Stimulated activated naive B cell treated with anti-CD40 and anti-IgM and Interleukin-4, amounts not matched to agents 10 μg/mL and 1 μg/mL and 100 μg/mL, for 72 hours (primary cell): ENCODE results near the gene EPAS1.

ENCODE experiments used
- ATAC-seq, 2 donors: fragments of 150-1000 bp; cut with Tn5 transposase; replicated peaks; 2 replicates each; pipeline ENCODE4 v1.10.0; 2021; ENCODE audit warnings: moderate library complexity in 1 of 2
- DNase-seq: peaks from one replicate; pipeline ENCODE4 v3.0.0; 2021
- H3K27ac Mint-ChIP-seq: one replicate; pipeline ENCODE4 v1.8.0; 2022; ENCODE audit warnings: mild to moderate bottlenecking, mixed read lengths
- H3K27me3 Mint-ChIP-seq, 2 donors: one replicate each; pipeline ENCODE4 v1.8.0; 2022; ENCODE audit warnings: mixed read lengths in 2 of 2
- H3K36me3 Mint-ChIP-seq, 2 donors: one replicate each; pipeline ENCODE4 v1.8.0; 2022; ENCODE audit warnings: mixed read lengths in 2 of 2, mild to moderate bottlenecking in 1 of 2
- H3K4me1 Mint-ChIP-seq, 2 donors: one replicate each; pipeline ENCODE4 v1.8.0; 2022; ENCODE audit warnings: mixed read lengths in 2 of 2, mild to moderate bottlenecking in 1 of 2
- H3K4me3 Mint-ChIP-seq, 2 donors: one replicate each; pipeline ENCODE4 v1.8.0; 2022; ENCODE audit warnings: mild to moderate bottlenecking in 2 of 2, mixed read lengths in 2 of 2, moderate library complexity in 1 of 2
- H3K9me3 Mint-ChIP-seq, 2 donors: one replicate each; pipeline ENCODE4 v1.8.0; 2022; ENCODE audit warnings: mixed read lengths in 2 of 2, mild to moderate bottlenecking in 1 of 2

The EPAS1 gene

GRCh38 chr2:46400016-46400415, 102.8 kb downstream of the EPAS1 start:
- Mint-ChIP-seq H3K27me3 (peaks cover 4 to 5% of the 10 kb centered on the region in 2 donors), H3K9me3 (no peaks in the 10 kb centered on the region), H3K27ac (no peak overlapping the region), H3K4me1 (peaks cover 0 to 3% of the 10 kb centered on the region in 2 donors), H3K36me3 (no peaks in the 10 kb centered on the region), H3K4me3 (no peak overlapping the region)
- ATAC-seq (no peak), DNase-seq (no peak)

- ATAC-seq (no peak), DNase-seq (no peak)
- no peaks in the 10 kb centered on the region for H3K4me1 Mint-ChIP-seq
- H3K27ac Mint-ChIP-seq = no peak overlapping the region
- H3K4me3 Mint-ChIP-seq = no peak overlapping the region
- no peaks in the 10 kb centered on the region for H3K36me3 Mint-ChIP-seq
- no peaks in the 10 kb centered on the region for H3K27me3 Mint-ChIP-seq
- no peaks in the 10 kb centered on the region for H3K9me3 Mint-ChIP-seq
These were observed 105.7 kb downstream of the EPAS1 start for GRCh38 chr2:46402874-46403273.

- H3K4me3 Mint-ChIP-seq = no peak overlapping the region
- no peak for DNase-seq
- no peaks in the 10 kb centered on the region for H3K36me3 Mint-ChIP-seq
- no peak for ATAC-seq
- no peaks in the 10 kb centered on the region for H3K9me3 Mint-ChIP-seq
- H3K4me1 Mint-ChIP-seq = no peaks in the 10 kb centered on the region
- peaks cover 0 to 5% of the 10 kb centered on the region in 2 donors for H3K27me3 Mint-ChIP-seq
- no peak overlapping the region for H3K27ac Mint-ChIP-seq
These were observed 107.1 kb downstream of the EPAS1 start for GRCh38 chr2:46404181-46404759.

DNA sequence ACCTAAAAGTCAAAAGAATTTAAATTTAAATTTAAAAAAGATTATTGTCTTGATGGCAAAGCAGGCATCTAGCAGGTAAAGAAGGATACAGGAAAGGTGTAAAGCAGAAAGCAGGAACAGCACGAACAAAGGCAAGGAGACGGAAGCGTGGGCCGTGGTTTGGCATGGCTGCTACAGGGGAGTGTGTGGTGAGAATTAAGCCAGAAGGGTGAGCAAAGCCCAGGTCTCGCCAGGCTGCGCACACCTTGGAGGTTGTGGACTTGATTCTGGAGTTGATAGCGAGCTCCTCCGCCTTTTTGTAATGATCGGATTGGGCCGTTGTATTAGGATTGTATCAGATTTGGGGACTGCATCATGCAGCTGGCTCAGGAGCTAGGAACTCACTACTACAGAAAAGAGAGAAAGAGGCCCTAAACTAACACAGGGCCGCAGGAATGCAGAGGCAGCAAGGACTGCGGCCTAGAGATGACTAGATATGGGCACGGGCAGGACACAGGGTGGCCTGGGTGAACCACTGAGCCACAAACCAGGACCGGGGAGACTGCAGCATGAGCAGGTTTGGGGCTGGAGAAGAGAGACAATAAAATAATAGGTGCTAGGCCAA, 110.7 kb downstream of the EPAS1 start:
- ATAC-seq (no peak), DNase-seq (no peak)
- Mint-ChIP-seq H3K36me3 (no peaks in the 10 kb centered on the region), H3K4me1 (no peaks in the 10 kb centered on the region), H3K27ac (no peak overlapping the region), H3K27me3 (peaks cover 0 to 5% of the 10 kb centered on the region in 2 donors), H3K9me3 (no peaks in the 10 kb centered on the region), H3K4me3 (no peak overlapping the region)

GRCh38 chr2:46409756-46410155, 112.5 kb downstream of the EPAS1 start:
- H3K4me3 Mint-ChIP-seq = no peak overlapping the region
- peaks cover 0 to 5% of the 10 kb centered on the region in 2 donors for H3K27me3 Mint-ChIP-seq
- H3K4me1 Mint-ChIP-seq = no peaks in the 10 kb centered on the region
- DNase-seq (no peak), ATAC-seq (no peak)
- H3K9me3 Mint-ChIP-seq = no peaks in the 10 kb centered on the region
- H3K36me3 Mint-ChIP-seq = no peaks in the 10 kb centered on the region
- H3K27ac Mint-ChIP-seq = no peak overlapping the region

- DNase-seq (no peak), ATAC-seq (no peak)
- H3K36me3 Mint-ChIP-seq = peaks cover 3 to 5% of the 10 kb centered on the region in 2 donors
These were observed 113.4 kb downstream of the EPAS1 start for GRCh38 chr2:46410273-46411244.

DNA sequence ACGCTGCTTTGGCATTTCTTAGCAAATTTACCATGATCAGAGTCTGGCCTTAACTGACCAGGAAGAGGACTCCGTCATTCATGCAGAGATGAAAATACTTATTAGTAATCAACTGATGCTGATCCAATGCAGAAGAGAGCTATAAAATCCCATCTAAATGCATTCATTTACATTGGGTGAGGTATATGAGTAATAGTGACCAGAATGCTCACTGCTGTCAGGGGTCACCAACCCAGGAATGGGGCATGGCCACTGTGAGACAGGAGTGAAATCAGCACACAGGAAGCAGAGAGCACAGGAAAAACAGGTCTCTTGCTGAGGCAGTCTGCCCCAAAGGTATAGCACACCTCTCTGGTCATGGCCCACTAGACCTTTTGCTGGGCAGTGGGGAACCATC, 114.0 kb downstream of the EPAS1 start:
- ATAC-seq = no peak

More at GRCh38 chr2:46410273-46411244, 113.4 kb downstream of the EPAS1 start:
- Mint-ChIP-seq H3K27me3 (peaks cover 3 to 5% of the 10 kb centered on the region in 2 donors), H3K27ac (no peak overlapping the region), H3K4me3 (no peak overlapping the region), H3K9me3 (peaks cover 3 to 5% of the 10 kb centered on the region in 2 donors), H3K4me1 (no peaks in the 10 kb centered on the region)

GRCh38 chr2:46411985-46412384, 114.8 kb downstream of the EPAS1 start:
- ATAC-seq = no peak
- no peak overlapping the region for H3K4me3 Mint-ChIP-seq
- H3K27me3 Mint-ChIP-seq = peaks cover 3 to 5% of the 10 kb centered on the region in 2 donors
- H3K9me3 Mint-ChIP-seq = peaks cover 12 to 19% of the 10 kb centered on the region in 2 donors
- H3K4me1 Mint-ChIP-seq = no peaks in the 10 kb centered on the region
- no peak for DNase-seq
- H3K36me3 Mint-ChIP-seq = peaks cover 6 to 11% of the 10 kb centered on the region in 2 donors
- H3K27ac Mint-ChIP-seq = no peak overlapping the region

More for the DNA sequence above, 114.0 kb downstream of the EPAS1 start:
- Mint-ChIP-seq H3K36me3 (peaks cover 4 to 9% of the 10 kb centered on the region in 2 donors), H3K4me1 (no peaks in the 10 kb centered on the region), H3K27me3 (peaks cover 3 to 5% of the 10 kb centered on the region in 2 donors), H3K9me3 (peaks cover 6 to 12% of the 10 kb centered on the region in 2 donors), H3K4me3 (no peak overlapping the region), H3K27ac (no peak overlapping the region)
- DNase-seq = no peak

- no peak overlapping the region for H3K4me3 Mint-ChIP-seq
- DNase-seq (no peak), ATAC-seq (no peak)
- peaks cover 8 to 13% of the 10 kb centered on the region in 2 donors for H3K36me3 Mint-ChIP-seq
- H3K27me3 Mint-ChIP-seq = peaks cover 5 to 6% of the 10 kb centered on the region in 2 donors
- no peak overlapping the region for H3K27ac Mint-ChIP-seq
- no peaks in the 10 kb centered on the region for H3K4me1 Mint-ChIP-seq
- H3K9me3 Mint-ChIP-seq = peaks cover 14 to 21% of the 10 kb centered on the region in 2 donors
These were observed 115.9 kb downstream of the EPAS1 start for GRCh38 chr2:46413111-46413510.

- H3K4me3 Mint-ChIP-seq = no peak overlapping the region
- peaks cover 9 to 17% of the 10 kb centered on the region in 2 donors for H3K36me3 Mint-ChIP-seq
- no peaks in the 10 kb centered on the region for H3K4me1 Mint-ChIP-seq
- ATAC-seq (no peak), DNase-seq (no peak)
- H3K27ac Mint-ChIP-seq = no peak overlapping the region
- peaks cover 17 to 25% of the 10 kb centered on the region in 2 donors for H3K9me3 Mint-ChIP-seq
- peaks cover 1 to 10% of the 10 kb centered on the region in 2 donors for H3K27me3 Mint-ChIP-seq
These were observed 116.4 kb downstream of the EPAS1 start for GRCh38 chr2:46413631-46414030.

DNA sequence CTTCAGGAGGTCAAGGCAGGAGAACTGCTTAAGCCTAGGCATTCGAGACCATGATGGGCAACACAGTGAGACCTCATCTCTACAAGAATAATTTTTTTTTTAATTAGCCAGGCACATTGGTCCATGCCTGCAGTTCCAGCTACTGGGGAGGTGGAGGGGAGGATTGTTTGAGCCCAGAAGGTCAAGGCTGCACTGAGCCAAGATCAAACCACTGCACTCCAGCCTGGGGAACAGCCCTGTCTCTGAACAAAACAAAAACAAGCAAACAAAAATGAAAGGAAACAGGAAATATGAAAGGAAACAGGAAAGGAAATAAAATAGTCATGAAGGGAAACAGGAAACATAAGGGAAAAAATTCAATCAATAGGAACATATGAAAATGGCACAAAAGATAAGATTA, 117.5 kb downstream of the EPAS1 start:
- DNase-seq (no peak), ATAC-seq (no peak)
- peaks cover 19 to 25% of the 10 kb centered on the region in 2 donors for H3K9me3 Mint-ChIP-seq
- H3K4me3 Mint-ChIP-seq = no peak overlapping the region
- peaks cover 0 to 10% of the 10 kb centered on the region in 2 donors for H3K27me3 Mint-ChIP-seq
- H3K27ac Mint-ChIP-seq = no peak overlapping the region
- no peaks in the 10 kb centered on the region for H3K4me1 Mint-ChIP-seq
- H3K36me3 Mint-ChIP-seq = peaks cover 9 to 17% of the 10 kb centered on the region in 2 donors

DNA sequence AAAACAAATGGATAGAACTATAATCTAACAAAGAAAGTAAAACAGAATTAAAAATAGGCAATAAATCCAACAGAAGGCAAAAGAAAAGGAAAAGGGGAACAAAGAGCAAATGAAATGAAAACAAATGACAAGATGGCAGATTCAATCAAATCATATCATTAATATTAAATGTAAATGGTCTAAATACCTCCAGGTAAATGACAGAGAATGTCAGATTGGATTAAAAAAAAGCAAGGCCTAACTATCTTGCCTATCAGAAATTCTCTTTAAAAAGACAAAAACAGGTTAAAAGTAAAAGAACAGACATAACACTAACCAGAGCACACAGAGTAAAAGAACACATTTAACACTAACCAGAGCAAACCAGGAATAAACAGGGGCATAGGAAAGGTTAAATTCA, 119.1 kb downstream of the EPAS1 start:
- DNase-seq = no peak
- no peaks in the 10 kb centered on the region for H3K4me1 Mint-ChIP-seq
- peaks cover 0 to 10% of the 10 kb centered on the region in 2 donors for H3K27me3 Mint-ChIP-seq
- no peak overlapping the region for H3K27ac Mint-ChIP-seq
- ATAC-seq = no peak
- H3K4me3 Mint-ChIP-seq = no peak overlapping the region
- peaks cover 9 to 17% of the 10 kb centered on the region in 2 donors for H3K36me3 Mint-ChIP-seq
- H3K9me3 Mint-ChIP-seq = peaks cover 19 to 25% of the 10 kb centered on the region in 2 donors

- no peak overlapping the region for H3K4me3 Mint-ChIP-seq
- no peak overlapping the region for H3K27ac Mint-ChIP-seq
- no peak for DNase-seq
- peaks cover 0 to 10% of the 10 kb centered on the region in 2 donors for H3K27me3 Mint-ChIP-seq
- H3K4me1 Mint-ChIP-seq = no peaks in the 10 kb centered on the region
- peaks cover 9 to 17% of the 10 kb centered on the region in 2 donors for H3K36me3 Mint-ChIP-seq
- no peak for ATAC-seq
- peaks cover 19 to 25% of the 10 kb centered on the region in 2 donors for H3K9me3 Mint-ChIP-seq
These were observed 119.7 kb downstream of the EPAS1 start for GRCh38 chr2:46416739-46417403.

DNA sequence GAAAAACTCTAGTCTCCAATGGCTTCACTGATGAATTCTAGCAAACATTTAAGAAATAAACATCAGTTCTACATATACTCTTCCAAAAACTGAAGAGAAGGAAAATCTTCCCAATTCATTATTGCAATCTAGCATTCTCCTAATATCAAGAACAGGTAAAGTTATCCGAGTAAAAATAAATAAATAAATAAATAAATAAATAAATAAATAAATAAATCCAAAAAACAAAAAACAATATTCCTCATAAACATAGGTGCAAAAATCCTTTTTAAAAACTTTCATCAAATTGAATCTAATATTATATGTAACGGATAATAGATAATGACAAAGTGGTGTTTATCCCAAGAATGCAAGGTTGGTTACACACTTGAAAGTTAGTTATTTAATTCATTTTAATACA, 123.7 kb downstream of the EPAS1 start:
- Mint-ChIP-seq H3K27me3 (peaks cover 0 to 7% of the 10 kb centered on the region in 2 donors), H3K4me3 (no peak overlapping the region), H3K9me3 (peaks cover 15 to 16% of the 10 kb centered on the region in 2 donors), H3K4me1 (no peaks in the 10 kb centered on the region), H3K36me3 (peaks cover 7 to 10% of the 10 kb centered on the region in 2 donors), H3K27ac (no peak overlapping the region)
- no peak for DNase-seq
- no peak for ATAC-seq
